ENCODE measurements around the gene CROCC. TPM values are rescaled to one million over a fixed set of nuclear protein-coding genes. Genes with fewer than 3 reads are reported as not detected.
"Not testable (repeated sequence)": the region's sequence is repeated elsewhere in the genome, so short reads cannot be mapped to it uniquely, and the experiment has no call there.

The CROCC gene
- total RNA-seq, 4 donors from 2014 or later: 19.5 to 63.8 (median 23.3) TPM

GRCh38 chr1:16925635-16926490 is 4.1 kb downstream of the CROCC start:
- intact Hi-C loops (cut with DNase I; ENCODE audit: low total_unique reads): loop anchor here (10.0 kb wide), 1 partner anchor 311 kb away; the partner anchor contains the start of gene NBPF1
- TF ChIP-seq POLR2A (IDR thresholded peaks at IDR 0.05): no peak
- TF ChIP-seq CTCF (IDR thresholded peaks at IDR 0.05): no peak
- WGBS, 2 donors: 60 to 61% methylated on average over 13 of the region's 13 CpGs
- no peak for DNase-seq (ENCODE audit: low spot score in 2 of 2)
- H3K4me3 ChIP-seq (ENCODE audit: low read depth, poor library complexity, severe bottlenecking): no peak overlapping the region

- no peak overlapping the region for H3K4me3 ChIP-seq (ENCODE audit: low read depth, poor library complexity, severe bottlenecking)
- 54 to 63% methylated on average over 10 of the region's 10 CpGs for whole genome bisulfite sequencing, 2 donors
- intact Hi-C loops (cut with DNase I; ENCODE audit: low total_unique reads): loop anchor here (10.0 kb wide), 1 partner anchor 312 kb away; the partner anchor contains the start of gene NBPF1
- TF ChIP-seq POLR2A (IDR thresholded peaks at IDR 0.05): no peak
- no peak for TF ChIP-seq CTCF (IDR thresholded peaks at IDR 0.05)
- DNase-seq (ENCODE audit: low spot score in 2 of 2): no peak
Measured at GRCh38 chr1:16926491-16927073, 4.9 kb downstream of the CROCC start.

DNA sequence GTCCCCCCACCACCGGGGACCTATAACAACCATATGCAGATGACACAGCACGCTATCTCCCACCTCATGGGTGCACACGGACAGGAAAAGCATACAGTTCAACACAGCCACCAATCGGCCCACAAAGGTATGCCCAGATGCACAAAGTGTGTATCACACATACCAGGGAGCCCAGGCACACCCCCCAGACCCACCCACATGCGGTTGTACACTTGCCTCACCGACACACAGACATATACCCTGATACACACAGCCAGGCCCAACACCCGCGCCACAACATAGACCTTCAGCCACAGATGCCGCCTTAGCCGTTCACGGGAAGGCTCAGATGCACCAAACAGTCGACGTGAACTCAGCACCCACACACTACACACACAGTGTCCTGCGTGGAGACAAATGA is 5.5 kb downstream of the CROCC start:
- H3K4me3 ChIP-seq (ENCODE audit: low read depth, poor library complexity, severe bottlenecking): no peak overlapping the region
- DNase-seq (ENCODE audit: low spot score in 2 of 2): no peak
- no peak for TF ChIP-seq POLR2A (IDR thresholded peaks at IDR 0.05)
- no peak for TF ChIP-seq CTCF (IDR thresholded peaks at IDR 0.05)
- WGBS, 2 donors: 81 to 88% methylated on average over 14 of the region's 14 CpGs
- intact Hi-C loops (cut with DNase I; ENCODE audit: low total_unique reads): loop anchor here (10.0 kb wide), 1 partner anchor 312 kb away; the partner anchor contains the start of gene NBPF1

DNA sequence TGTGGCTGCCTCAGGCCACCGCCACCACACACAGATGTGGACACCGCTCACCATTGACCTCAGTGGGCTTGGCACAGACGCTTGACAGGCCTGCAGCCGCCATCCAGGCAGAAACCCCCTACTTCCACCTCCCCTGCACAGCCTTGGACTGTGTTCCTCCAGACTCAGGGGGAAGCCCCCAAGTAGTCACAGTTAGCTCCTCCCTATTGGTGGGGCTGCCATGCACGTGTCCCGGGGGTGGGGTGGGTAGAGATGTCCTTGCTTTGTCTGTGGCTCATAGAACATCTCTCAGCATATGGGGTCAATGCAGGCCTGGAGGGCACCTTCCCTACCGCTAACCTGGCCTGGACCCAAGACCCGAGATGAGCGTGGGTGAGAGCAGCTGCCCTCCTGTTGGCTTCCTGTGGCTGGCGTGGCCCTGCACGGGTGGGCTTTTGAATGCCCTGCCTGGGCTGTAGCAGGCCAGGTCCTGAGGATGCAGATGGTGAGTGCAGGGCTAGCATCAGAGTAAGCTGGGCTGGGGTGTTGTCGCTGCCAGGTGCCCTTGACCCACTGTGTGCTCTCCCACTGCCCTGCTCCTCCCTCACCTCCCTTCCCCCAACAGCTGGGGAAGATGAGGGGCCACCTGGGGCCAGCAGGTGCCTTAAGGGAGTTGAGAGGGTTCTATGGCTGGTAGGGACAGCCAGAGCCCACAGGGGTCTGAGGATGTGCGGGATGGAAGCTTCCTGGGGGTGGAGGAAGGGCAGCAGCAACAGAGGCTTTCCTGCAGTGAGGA is 6.2 kb downstream of the CROCC start:
- no peak for DNase-seq (ENCODE audit: low spot score in 2 of 2)
- no peak overlapping the region for H3K4me3 ChIP-seq (ENCODE audit: low read depth, poor library complexity, severe bottlenecking)
- WGBS, 2 donors: 72 to 74% methylated on average over 13 of the region's 13 CpGs
- intact Hi-C loops (cut with DNase I; ENCODE audit: low total_unique reads): loop anchor here (10.0 kb wide), 1 partner anchor 313 kb away; the partner anchor contains the start of gene NBPF1
- TF ChIP-seq CTCF (IDR thresholded peaks at IDR 0.05) (no peak), POLR2A (IDR thresholded peaks at IDR 0.05) (no peak)

GRCh38 chr1:16929146-16930041 is 7.7 kb downstream of the CROCC start:
- DNase-seq (ENCODE audit: low spot score in 2 of 2); H3K4me3 ChIP-seq (ENCODE audit: low read depth, poor library complexity, severe bottlenecking): not testable (repeated sequence)
- intact Hi-C loops (cut with DNase I; ENCODE audit: low total_unique reads): loop anchor here (10.0 kb wide), 1 partner anchor 315 kb away; the partner anchor contains the start of gene NBPF1
- 46 to 67% methylated on average over 24 of the region's 24 CpGs for WGBS, 2 donors

- WGBS, 2 donors: 87 to 90% methylated on average over 18 of the region's 18 CpGs
- intact Hi-C loops (cut with DNase I; ENCODE audit: low total_unique reads); DNase-seq (ENCODE audit: low spot score in 2 of 2); H3K4me3 ChIP-seq (ENCODE audit: low read depth, poor library complexity, severe bottlenecking): not testable (repeated sequence)
Measured at GRCh38 chr1:16931206-16931934, 9.6 kb downstream of the CROCC start.

DNA sequence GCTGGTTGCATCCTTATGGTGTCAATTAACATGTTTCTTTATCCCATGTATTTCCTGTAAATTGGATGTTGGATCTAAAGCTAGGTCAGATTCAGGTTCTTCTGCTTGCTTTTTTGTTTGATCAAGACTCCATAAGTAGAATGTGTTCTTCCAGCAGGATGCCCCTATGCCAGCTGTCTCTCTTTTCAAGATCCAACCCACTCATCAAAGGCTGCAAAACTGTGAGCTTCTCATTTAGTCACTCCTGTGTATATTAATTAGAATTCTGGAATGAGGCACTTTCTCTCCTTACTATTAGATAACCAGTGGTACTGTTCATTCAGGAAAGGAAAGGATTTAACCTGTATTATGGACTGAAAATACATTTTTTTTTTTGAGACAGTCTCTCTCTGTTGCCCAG is 12.2 kb downstream of the CROCC start:
- H3K4me3 ChIP-seq (ENCODE audit: low read depth, poor library complexity, severe bottlenecking); DNase-seq (ENCODE audit: low spot score in 2 of 2); intact Hi-C loops (cut with DNase I; ENCODE audit: low total_unique reads): not testable (repeated sequence)

GRCh38 chr1:16936580-16936979 is 14.8 kb downstream of the CROCC start:
- H3K4me3 ChIP-seq (ENCODE audit: low read depth, poor library complexity, severe bottlenecking); intact Hi-C loops (cut with DNase I; ENCODE audit: low total_unique reads); DNase-seq (ENCODE audit: low spot score in 2 of 2): not testable (repeated sequence)
- 91 to 92% methylated on average over 16 of the region's 16 CpGs for WGBS, 2 donors

Data from lower leg skin (tissue), 4 donors.